ENCODE results near the gene EYS. TPM values are rescaled to one million over a fixed set of nuclear protein-coding genes. Genes with fewer than 3 reads are reported as not detected.

EYS gene
- total and polyA plus RNA-seq, 4 donors: 0.08 to 0.63 (median 0.36) TPM

DNA sequence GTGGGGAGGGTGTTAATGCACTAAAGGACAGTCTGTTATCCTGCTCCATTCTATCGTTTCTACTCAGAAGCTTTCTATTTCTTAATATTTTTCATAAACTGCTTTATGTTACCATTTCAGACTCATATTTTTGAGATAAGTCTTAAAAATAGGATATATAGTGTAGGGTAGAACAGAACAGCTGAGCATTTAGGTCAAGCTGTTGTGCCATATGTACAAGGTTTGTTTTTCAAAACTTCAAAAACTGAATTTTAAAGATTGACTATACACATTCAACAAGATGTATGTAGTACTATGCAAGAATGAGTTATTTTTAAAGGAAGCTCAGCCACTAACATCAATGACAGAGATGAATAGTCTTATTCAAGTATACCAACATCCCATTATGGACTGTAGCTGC, 1634.3 kb downstream of the EYS start:
- no peak for DNase-seq (ENCODE audit: low spot score)
- WGBS: 81% methylated on average over 1 of the region's 1 CpG
- no peaks in the 10 kb centered on the region for H3K9me3 ChIP-seq (ENCODE audit: control insufficient read depth in 4 of 4, low read length in 3 of 4)
- H3K9ac ChIP-seq (ENCODE audit: low read depth in 1 of 2, low read length in 2 of 2): no peak overlapping the region
- H3K27ac ChIP-seq (ENCODE audit: low read depth in 1 of 2, low read length in 2 of 2): no peak overlapping the region
- no peaks in the 10 kb centered on the region for H3K4me1 ChIP-seq (ENCODE audit: control insufficient read depth in 4 of 4, insufficient read depth in 4 of 4, low read length in 3 of 4)
- no peaks in the 10 kb centered on the region for H3K36me3 ChIP-seq (ENCODE audit: control insufficient read depth in 4 of 4, insufficient read depth in 3 of 4, low read depth in 1 of 4, low read length in 3 of 4)
- TF ChIP-seq RXRA (IDR thresholded peaks at IDR 0.05): no peak
- no peak for TF ChIP-seq HNF4A (conservative IDR thresholded peaks at IDR 0.05)
- TF ChIP-seq FOXA1 (IDR thresholded peaks at IDR 0.05): no peak
- no peak for TF ChIP-seq SP1 (IDR thresholded peaks at IDR 0.05)
- no peak for TF ChIP-seq NR2F2 (IDR thresholded peaks at IDR 0.05)
- TF ChIP-seq, protein P1, sequence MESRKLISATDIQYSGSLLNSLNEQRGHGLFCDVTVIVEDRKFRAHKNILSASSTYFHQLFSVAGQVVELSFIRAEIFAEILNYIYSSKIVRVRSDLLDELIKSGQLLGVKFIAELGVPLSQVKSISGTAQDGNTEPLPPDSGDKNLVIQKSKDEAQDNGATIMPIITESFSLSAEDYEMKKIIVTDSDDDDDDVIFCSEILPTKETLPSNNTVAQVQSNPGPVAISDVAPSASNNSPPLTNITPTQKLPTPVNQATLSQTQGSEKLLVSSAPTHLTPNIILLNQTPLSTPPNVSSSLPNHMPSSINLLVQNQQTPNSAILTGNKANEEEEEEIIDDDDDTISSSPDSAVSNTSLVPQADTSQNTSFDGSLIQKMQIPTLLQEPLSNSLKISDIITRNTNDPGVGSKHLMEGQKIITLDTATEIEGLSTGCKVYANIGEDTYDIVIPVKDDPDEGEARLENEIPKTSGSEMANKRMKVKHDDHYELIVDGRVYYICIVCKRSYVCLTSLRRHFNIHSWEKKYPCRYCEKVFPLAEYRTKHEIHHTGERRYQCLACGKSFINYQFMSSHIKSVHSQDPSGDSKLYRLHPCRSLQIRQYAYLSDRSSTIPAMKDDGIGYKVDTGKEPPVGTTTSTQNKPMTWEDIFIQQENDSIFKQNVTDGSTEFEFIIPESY (IDR thresholded peaks at IDR 0.05): no peak
- TF ChIP-seq, protein P2, sequence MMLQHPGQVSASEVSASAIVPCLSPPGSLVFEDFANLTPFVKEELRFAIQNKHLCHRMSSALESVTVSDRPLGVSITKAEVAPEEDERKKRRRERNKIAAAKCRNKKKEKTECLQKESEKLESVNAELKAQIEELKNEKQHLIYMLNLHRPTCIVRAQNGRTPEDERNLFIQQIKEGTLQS (IDR thresholded peaks at IDR 0.05): no peak
- TF ChIP-seq GABPA (IDR thresholded peaks at IDR 0.05 in 1 of 2, conservative IDR thresholded peaks at IDR 0.05 in 1 of 2): no peak
- no peak for TF ChIP-seq EGR1 (IDR thresholded peaks at IDR 0.05; ENCODE audit: low read depth in 2 of 2)
- TF ChIP-seq YY1 (IDR thresholded peaks at IDR 0.05): no peak
- TF ChIP-seq, protein P3, sequence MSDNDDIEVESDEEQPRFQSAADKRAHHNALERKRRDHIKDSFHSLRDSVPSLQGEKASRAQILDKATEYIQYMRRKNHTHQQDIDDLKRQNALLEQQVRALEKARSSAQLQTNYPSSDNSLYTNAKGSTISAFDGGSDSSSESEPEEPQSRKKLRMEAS (IDR thresholded peaks at IDR 0.05): no peak
- no peak for TF ChIP-seq RAD21 (IDR thresholded peaks at IDR 0.05)
- no peak for TF ChIP-seq FOXA2 (IDR thresholded peaks at IDR 0.05)
- no peaks in the 10 kb centered on the region for H3K27me3 ChIP-seq (ENCODE audit: control insufficient read depth in 4 of 4, insufficient read depth in 4 of 4, low read length in 3 of 4)
- no peak overlapping the region for H3K4me3 ChIP-seq (ENCODE audit: low read depth in 1 of 3, low read length in 3 of 3)

DNA sequence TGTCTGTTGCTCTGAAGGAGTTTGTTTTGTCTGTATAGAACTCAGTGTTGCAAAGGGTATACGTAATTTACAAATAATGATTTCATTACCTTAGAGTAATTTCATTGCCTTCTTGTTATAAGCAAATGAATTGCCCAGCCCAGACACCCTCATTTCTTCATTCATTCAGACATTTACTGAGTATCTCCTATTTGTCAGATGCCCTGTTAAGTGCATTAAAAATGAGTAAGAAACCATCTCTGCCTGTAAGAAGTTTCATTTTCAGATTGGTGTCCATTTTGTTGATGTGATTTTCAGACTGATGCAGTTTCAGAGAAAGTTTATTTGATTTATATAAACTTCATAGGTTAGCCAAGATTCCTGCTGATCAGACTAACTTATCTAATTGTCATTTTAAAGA, 1642.1 kb downstream of the EYS start:
- 70% methylated on average over 1 of the region's 1 CpG for WGBS
- Histone ChIP-seq H3K9me3 (ENCODE audit: control insufficient read depth in 4 of 4, low read length in 3 of 4) (no peaks in the 10 kb centered on the region), H3K27me3 (ENCODE audit: control insufficient read depth in 4 of 4, insufficient read depth in 4 of 4, low read length in 3 of 4) (no peaks in the 10 kb centered on the region), H3K27ac (ENCODE audit: low read depth in 1 of 2, low read length in 2 of 2) (no peak overlapping the region), H3K4me3 (ENCODE audit: low read depth in 1 of 3, low read length in 3 of 3) (no peak overlapping the region), H3K4me1 (ENCODE audit: control insufficient read depth in 4 of 4, insufficient read depth in 4 of 4, low read length in 3 of 4) (no peaks in the 10 kb centered on the region), H3K9ac (ENCODE audit: low read depth in 1 of 2, low read length in 2 of 2) (no peak overlapping the region), H3K36me3 (ENCODE audit: control insufficient read depth in 4 of 4, insufficient read depth in 3 of 4, low read depth in 1 of 4, low read length in 3 of 4) (no peaks in the 10 kb centered on the region)
- TF ChIP-seq JUND (IDR thresholded peaks at IDR 0.05): no peak
- no peak for TF ChIP-seq EGR1 (IDR thresholded peaks at IDR 0.05; ENCODE audit: low read depth in 2 of 2)
- TF ChIP-seq GABPA (IDR thresholded peaks at IDR 0.05 in 1 of 2, conservative IDR thresholded peaks at IDR 0.05 in 1 of 2): no peak
- TF ChIP-seq, protein P4, sequence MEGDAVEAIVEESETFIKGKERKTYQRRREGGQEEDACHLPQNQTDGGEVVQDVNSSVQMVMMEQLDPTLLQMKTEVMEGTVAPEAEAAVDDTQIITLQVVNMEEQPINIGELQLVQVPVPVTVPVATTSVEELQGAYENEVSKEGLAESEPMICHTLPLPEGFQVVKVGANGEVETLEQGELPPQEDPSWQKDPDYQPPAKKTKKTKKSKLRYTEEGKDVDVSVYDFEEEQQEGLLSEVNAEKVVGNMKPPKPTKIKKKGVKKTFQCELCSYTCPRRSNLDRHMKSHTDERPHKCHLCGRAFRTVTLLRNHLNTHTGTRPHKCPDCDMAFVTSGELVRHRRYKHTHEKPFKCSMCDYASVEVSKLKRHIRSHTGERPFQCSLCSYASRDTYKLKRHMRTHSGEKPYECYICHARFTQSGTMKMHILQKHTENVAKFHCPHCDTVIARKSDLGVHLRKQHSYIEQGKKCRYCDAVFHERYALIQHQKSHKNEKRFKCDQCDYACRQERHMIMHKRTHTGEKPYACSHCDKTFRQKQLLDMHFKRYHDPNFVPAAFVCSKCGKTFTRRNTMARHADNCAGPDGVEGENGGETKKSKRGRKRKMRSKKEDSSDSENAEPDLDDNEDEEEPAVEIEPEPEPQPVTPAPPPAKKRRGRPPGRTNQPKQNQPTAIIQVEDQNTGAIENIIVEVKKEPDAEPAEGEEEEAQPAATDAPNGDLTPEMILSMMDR (IDR thresholded peaks at IDR 0.05; ENCODE audit: low read depth, low read length, missing input control): no peak
- TF ChIP-seq NR2F2 (IDR thresholded peaks at IDR 0.05): no peak
- no peak for DNase-seq (ENCODE audit: low spot score)
